CD4-positive, alpha-beta memory T cell (primary cell): ENCODE results near the gene ARHGAP44. TPM values are rescaled to one million over a fixed set of nuclear protein-coding genes. Genes with fewer than 3 reads are reported as not detected.
A peak's percentile ranks its signal among the peaks of the same experiment; 100 is the strongest.

Source experiments
- CTCF ChIA-PET: fragments of 350-600 bp; sonication (Branson Sonifier 250); formaldehyde crosslinking; loops from one replicate; lab custom pipeline; 2021; ENCODE audit warnings: inconsistent platforms; ENCODE audit not compliant: partially characterized antibody; lab: Charles Lee
- POLR2A ChIA-PET: fragments of 350-600 bp; sonication (Branson Sonifier 250); formaldehyde crosslinking; loops from one replicate; lab custom pipeline; 2021; ENCODE audit not compliant: partially characterized antibody; lab: Charles Lee
- DNase-seq, 5 donors: peaks; one replicate each; pipeline versions ENCODE4 v3.0.0 to v3.0.0-alpha.2; 2020 to 2022; ENCODE audit warnings: mixed read lengths in 1 of 5
- H3K27ac ChIP-seq: one replicate; pipeline ENCODE4 v1.7.0; 2013; ENCODE audit warnings: low read depth, low read length
- H3K27me3 ChIP-seq: 2 replicates; pipeline ENCODE4 v1.7.0; 2013; ENCODE audit warnings: mild to moderate bottlenecking, low read length, moderate library complexity; ENCODE audit not compliant: insufficient read depth
- H3K36me3 ChIP-seq: 2 replicates; pipeline ENCODE4 v1.7.0; 2013; ENCODE audit warnings: mild to moderate bottlenecking, low read length, moderate library complexity; ENCODE audit not compliant: insufficient read depth
- H3K4me1 ChIP-seq: 2 replicates; pipeline ENCODE4 v1.7.0; 2013; ENCODE audit warnings: mild to moderate bottlenecking, low read length, moderate library complexity; ENCODE audit not compliant: insufficient read depth
- H3K4me3 ChIP-seq, 2 donors: one replicate each; pipeline ENCODE4 v1.7.0; 2013; ENCODE audit warnings: low read length in 2 of 2, mild to moderate bottlenecking in 1 of 2
- H3K9me3 ChIP-seq, 2 donors: one replicate each; pipeline ENCODE4 v1.7.0; 2013; ENCODE audit warnings: low read length in 2 of 2, control low read depth in 1 of 2; ENCODE audit not compliant: control insufficient read depth in 1 of 2
- H3K27ac Mint-ChIP-seq, 7 donors: one replicate each; pipeline ENCODE4 v1.8.0; 2020 to 2021; ENCODE audit warnings: mixed read lengths in 7 of 7, mild to moderate bottlenecking in 6 of 7, inconsistent platforms in 3 of 7, moderate library complexity in 3 of 7
- H3K27me3 Mint-ChIP-seq, 2 donors: one replicate each; pipeline ENCODE4 v1.8.0; 2020 to 2021; ENCODE audit warnings: mixed read lengths in 2 of 2
- H3K36me3 Mint-ChIP-seq, 2 donors: one replicate each; pipeline ENCODE4 v1.8.0; 2020 to 2021; ENCODE audit warnings: mixed read lengths in 2 of 2, inconsistent platforms in 1 of 2, mild to moderate bottlenecking in 1 of 2
- H3K4me1 Mint-ChIP-seq, 4 donors: one replicate each; pipeline ENCODE4 v1.8.0; 2020 to 2021; ENCODE audit warnings: mixed read lengths in 4 of 4, mild to moderate bottlenecking in 1 of 4
- H3K4me3 Mint-ChIP-seq, 8 donors: one replicate each; pipeline ENCODE4 v1.8.0; 2020 to 2021; ENCODE audit warnings: mixed read lengths in 8 of 8, mild to moderate bottlenecking in 7 of 8, moderate library complexity in 6 of 8, inconsistent platforms in 3 of 8
- H3K9me3 Mint-ChIP-seq, 8 donors: one replicate each; pipeline ENCODE4 v1.8.0; 2020 to 2021; ENCODE audit warnings: mixed read lengths in 8 of 8, mild to moderate bottlenecking in 5 of 8, inconsistent platforms in 3 of 8, moderate library complexity in 1 of 8
- intact Hi-C: fragments of 100-400 bp; cut with micrococcal nuclease; formaldehyde crosslinking; loops from one replicate; pipeline ENCODE4 v1.15.1; 2023
- polyA plus RNA-seq, 2 donors: library from polyadenylated mRNA; unstranded; fragments of 300-500 nt; fragmentation: Illumina TruSeq; gene quantifications; one replicate each; pipeline ENCODE4 v1.2.3, GENCODE V29; 2021
- total RNA-seq, 2 experiments: library from RNA; stranded (reverse); gene quantifications; one replicate each; pipeline ENCODE4 v1.2.3, GENCODE V29; 2021

ARHGAP44 gene
- total and polyA plus RNA-seq, 4 experiments from 2014 or later = 0.07 TPM; not detected in 3

DNA sequence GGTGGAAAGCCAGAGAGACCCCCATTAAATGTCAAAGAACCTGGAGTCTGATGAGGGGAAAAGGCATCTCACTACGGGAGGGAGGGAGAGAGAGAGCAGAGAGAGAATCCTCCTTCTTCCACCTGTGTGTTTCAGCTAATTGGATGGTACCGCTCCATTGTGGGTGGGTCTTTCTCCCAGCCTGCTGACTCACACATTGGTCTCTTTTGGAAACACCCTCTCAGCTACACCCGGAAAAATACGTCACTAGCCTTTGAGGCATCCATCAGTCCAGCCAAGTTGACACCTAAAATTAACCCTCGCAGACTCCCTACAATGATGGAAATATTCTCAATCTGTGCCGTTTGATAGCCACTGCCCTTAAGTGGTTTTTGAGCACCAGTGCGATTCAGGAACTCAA, 128.1 kb downstream of the ARHGAP44 start:
- no peak overlapping the region for H3K27ac Mint-ChIP-seq
- POLR2A ChIA-PET = no interaction called here
- no peaks in the 10 kb centered on the region for H3K9me3 ChIP-seq
- H3K4me1 Mint-ChIP-seq = no peaks in the 10 kb centered on the region
- peaks cover 0 to 1% of the 10 kb centered on the region in 2 donors for H3K27me3 Mint-ChIP-seq
- no peak overlapping the region for H3K4me3 ChIP-seq
- CTCF ChIA-PET = no interaction called here
- H3K27ac ChIP-seq = no peak overlapping the region
- DNase-seq = no peak
- H3K27me3 ChIP-seq = no peaks in the 10 kb centered on the region
- H3K4me3 Mint-ChIP-seq = no peak overlapping the region
- H3K9me3 Mint-ChIP-seq = peaks cover 0 to 2% (median 0%) of the 10 kb centered on the region in 8 donors
- H3K4me1 ChIP-seq = no peaks in the 10 kb centered on the region
- no peaks in the 10 kb centered on the region for H3K36me3 Mint-ChIP-seq
- intact Hi-C loops = no loop called here
- H3K36me3 ChIP-seq = no peaks in the 10 kb centered on the region

DNA sequence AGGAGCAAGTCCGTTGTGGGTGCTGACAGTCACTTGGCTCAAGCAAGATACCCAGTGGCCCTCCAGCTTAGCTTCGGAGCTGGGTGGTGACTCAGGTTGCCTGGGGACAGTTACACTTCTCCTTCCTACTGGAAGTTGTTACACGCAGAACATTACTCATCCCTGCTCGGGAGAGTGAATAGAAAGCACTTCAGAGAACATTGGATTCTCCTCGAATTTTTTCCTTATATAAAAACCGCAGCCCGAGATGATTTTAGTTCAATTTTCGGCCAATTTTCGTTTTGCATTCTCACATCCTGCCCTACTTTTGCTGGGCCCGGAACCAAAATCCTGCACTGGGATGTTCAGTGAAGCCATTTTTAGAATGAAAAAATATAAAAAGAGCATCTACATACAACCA, 128.8 kb downstream of the ARHGAP44 start:
- Mint-ChIP-seq H3K9me3 (no peaks in the 10 kb centered on the region), H3K4me3 (no peak overlapping the region), H3K4me1 (no peaks in the 10 kb centered on the region), H3K36me3 (no peaks in the 10 kb centered on the region), H3K27me3 (peaks cover 0 to 1% of the 10 kb centered on the region in 2 donors), H3K27ac (no peak overlapping the region)
- no peak for DNase-seq
- H3K27ac ChIP-seq = no peak overlapping the region
- CTCF ChIA-PET = no interaction called here
- no peaks in the 10 kb centered on the region for H3K9me3 ChIP-seq
- H3K4me3 ChIP-seq = no peak overlapping the region
- H3K36me3 ChIP-seq = no peaks in the 10 kb centered on the region
- intact Hi-C loops = no loop called here
- H3K4me1 ChIP-seq = no peaks in the 10 kb centered on the region
- H3K27me3 ChIP-seq = no peaks in the 10 kb centered on the region
- POLR2A ChIA-PET = no interaction called here

DNA sequence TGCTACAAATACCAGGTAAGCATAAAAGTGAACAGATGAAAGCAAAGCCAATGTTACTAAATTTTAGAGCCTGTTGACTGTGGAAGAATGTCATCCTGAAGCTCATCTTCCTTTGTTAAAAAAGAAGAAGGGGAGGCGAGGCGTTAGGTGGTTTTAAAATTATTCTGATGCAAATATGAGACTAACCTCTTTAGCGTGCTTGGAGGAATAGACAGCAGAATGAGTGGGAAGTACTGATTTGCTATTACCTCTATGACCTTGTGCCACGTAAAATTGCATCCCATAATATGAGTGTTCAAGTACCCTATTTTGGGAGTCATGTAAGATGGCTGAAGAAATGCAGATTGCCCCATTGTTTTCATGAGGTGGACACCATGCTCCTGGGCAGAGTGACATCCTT, 132.8 kb downstream of the ARHGAP44 start:
- Histone ChIP-seq H3K4me1 (no peaks in the 10 kb centered on the region), H3K27me3 (no peaks in the 10 kb centered on the region), H3K36me3 (no peaks in the 10 kb centered on the region), H3K4me3 (no peak overlapping the region), H3K9me3 (no peaks in the 10 kb centered on the region), H3K27ac (no peak overlapping the region)
- Mint-ChIP-seq H3K9me3 (no peaks in the 10 kb centered on the region), H3K36me3 (no peaks in the 10 kb centered on the region), H3K27me3 (peaks cover 0 to 2% of the 10 kb centered on the region in 2 donors), H3K4me3 (no peak overlapping the region), H3K4me1 (no peaks in the 10 kb centered on the region), H3K27ac (no peak overlapping the region)
- DNase-seq = no peak
- intact Hi-C loops = no loop called here
- POLR2A ChIA-PET = no interaction called here
- CTCF ChIA-PET = no interaction called here

DNA sequence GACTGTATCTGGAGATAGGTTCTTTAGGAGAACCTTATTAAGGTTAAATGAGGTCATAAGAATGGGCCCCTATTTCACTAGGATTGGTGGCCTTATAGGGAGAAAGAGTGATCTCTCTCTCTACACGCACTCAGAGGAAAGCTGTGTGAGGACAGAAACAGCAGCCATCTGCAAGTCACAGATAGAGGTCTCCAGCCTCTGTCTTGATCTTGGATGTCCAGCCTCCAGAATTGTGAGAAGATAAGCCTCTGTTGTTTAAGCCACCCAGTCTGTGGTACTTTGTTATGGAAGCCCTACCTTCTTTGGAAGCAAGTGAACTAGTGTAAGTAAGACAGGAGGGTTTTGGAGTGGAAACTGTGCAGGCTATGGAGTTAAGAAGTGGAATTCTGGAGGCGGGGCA, 135.3 kb downstream of the ARHGAP44 start:
- no peaks in the 10 kb centered on the region for H3K36me3 ChIP-seq
- H3K4me3 Mint-ChIP-seq = no peak overlapping the region
- no peaks in the 10 kb centered on the region for H3K27me3 ChIP-seq
- no peaks in the 10 kb centered on the region for H3K4me1 Mint-ChIP-seq
- no peaks in the 10 kb centered on the region for H3K9me3 ChIP-seq
- no peaks in the 10 kb centered on the region for H3K4me1 ChIP-seq
- no peak for DNase-seq
- no peak overlapping the region for H3K27ac Mint-ChIP-seq
- H3K27ac ChIP-seq = no peak overlapping the region
- no peak overlapping the region for H3K4me3 ChIP-seq
- H3K27me3 Mint-ChIP-seq = peaks cover 0 to 2% of the 10 kb centered on the region in 2 donors
- H3K36me3 Mint-ChIP-seq = no peaks in the 10 kb centered on the region
- no peaks in the 10 kb centered on the region for H3K9me3 Mint-ChIP-seq
- CTCF ChIA-PET = no interaction called here
- POLR2A ChIA-PET = no interaction called here
- intact Hi-C loops = no loop called here

DNA sequence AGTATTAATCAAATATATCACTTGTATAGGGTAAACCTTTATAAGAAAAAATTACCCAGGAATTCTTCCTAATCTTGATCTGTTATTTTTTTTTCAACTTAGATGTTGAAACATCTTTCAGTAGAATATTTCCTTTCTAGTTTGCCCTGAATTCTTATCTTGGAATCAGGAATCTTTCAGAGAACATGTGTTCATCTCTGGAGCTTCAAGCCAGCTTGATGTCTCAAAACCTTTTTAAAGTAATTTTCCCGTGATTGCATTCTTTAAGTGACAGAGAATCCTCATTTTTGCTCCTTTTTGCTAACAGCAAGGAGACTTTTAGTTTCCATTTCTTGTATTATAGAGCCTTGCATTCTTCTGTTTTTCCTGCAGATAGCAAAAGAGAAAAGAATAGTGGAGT, 137.7 kb downstream of the ARHGAP44 start:
- peaks cover 0 to 2% of the 10 kb centered on the region in 2 donors for H3K27me3 Mint-ChIP-seq
- no peaks in the 10 kb centered on the region for H3K9me3 Mint-ChIP-seq
- no peak overlapping the region for H3K4me3 Mint-ChIP-seq
- Histone ChIP-seq H3K4me3 (no peak overlapping the region), H3K36me3 (no peaks in the 10 kb centered on the region), H3K27me3 (no peaks in the 10 kb centered on the region), H3K9me3 (no peaks in the 10 kb centered on the region), H3K27ac (no peak overlapping the region), H3K4me1 (no peaks in the 10 kb centered on the region)
- DNase-seq = no peak
- intact Hi-C loops = no loop called here
- no peaks in the 10 kb centered on the region for H3K4me1 Mint-ChIP-seq
- peak overlapping the region in 1 of 7 donors; percentile 68 for H3K27ac Mint-ChIP-seq
- CTCF ChIA-PET = no interaction called here
- POLR2A ChIA-PET = no interaction called here
- H3K36me3 Mint-ChIP-seq = no peaks in the 10 kb centered on the region

DNA sequence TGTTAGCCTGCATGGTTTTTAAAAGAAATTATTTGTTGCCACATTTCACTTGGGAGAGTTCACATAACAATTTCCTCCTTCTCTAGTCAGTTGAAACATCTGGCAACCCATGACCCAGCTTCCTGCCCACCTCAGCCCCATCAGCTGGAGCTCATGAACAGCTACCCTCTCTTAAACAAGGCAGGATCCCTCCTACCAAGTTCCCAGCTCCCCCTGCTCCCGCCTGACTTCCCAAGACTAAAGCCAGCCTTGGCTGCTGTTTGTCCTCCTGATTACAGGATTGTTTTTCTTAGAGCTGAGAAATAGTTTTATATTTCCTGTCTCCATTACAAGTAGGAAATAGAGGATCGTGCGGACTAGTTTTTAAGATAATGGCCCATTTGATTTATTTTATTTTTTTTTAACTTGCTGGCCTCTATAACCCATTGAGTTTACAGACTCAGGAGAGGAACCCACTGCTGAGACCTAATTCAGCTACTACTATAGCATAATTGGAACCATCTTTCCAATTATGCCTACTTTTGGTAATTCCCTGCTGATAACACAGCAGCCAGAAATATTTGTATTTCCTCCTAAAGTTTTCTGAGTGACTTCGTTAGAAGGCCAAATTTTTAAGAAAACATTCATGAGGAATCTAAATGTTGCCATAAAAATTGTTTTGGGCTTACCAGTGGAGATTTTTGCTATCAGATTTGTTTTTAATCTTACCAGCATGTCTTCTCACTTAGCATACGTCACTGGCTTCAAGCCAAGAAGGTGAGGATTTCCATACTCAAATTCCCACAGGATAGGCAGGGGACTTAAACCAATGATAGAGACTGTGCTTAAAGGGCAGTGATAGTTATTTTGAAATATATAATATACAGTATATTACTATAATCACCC, 138.5 kb downstream of the ARHGAP44 start:
- Mint-ChIP-seq H3K4me1 (no peaks in the 10 kb centered on the region), H3K4me3 (no peak overlapping the region), H3K36me3 (no peaks in the 10 kb centered on the region), H3K9me3 (no peaks in the 10 kb centered on the region), H3K27me3 (peaks cover 2% of the 10 kb centered on the region in 2 donors), H3K27ac (no peak overlapping the region)
- Histone ChIP-seq H3K27ac (no peak overlapping the region), H3K27me3 (no peaks in the 10 kb centered on the region), H3K9me3 (no peaks in the 10 kb centered on the region), H3K36me3 (no peaks in the 10 kb centered on the region), H3K4me3 (no peak overlapping the region), H3K4me1 (no peaks in the 10 kb centered on the region)
- ChIA-PET CTCF (no interaction called here), POLR2A (no interaction called here)
- no peak for DNase-seq
- intact Hi-C loops = no loop called here

DNA sequence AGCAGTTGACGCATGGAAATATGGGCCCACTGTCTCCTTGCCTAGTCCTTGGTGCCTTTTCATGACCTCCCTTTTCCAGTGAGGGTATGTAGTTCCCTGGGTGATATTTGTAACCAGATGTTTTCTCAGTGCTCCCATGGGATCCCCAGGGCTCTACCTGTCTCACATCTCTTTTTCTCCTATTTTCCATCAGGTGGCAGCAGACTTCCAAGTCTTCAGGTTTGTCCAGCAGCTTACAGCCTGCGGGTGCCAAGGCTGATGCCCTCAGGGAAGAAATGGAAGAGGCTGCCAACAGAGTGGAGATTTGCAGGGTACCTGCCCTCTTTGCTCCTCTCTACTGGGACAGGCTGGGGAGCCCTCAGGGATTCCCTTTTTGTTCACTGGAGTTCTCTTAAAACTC, 139.4 kb downstream of the ARHGAP44 start:
- Mint-ChIP-seq H3K36me3 (no peaks in the 10 kb centered on the region), H3K9me3 (no peaks in the 10 kb centered on the region), H3K4me3 (no peak overlapping the region), H3K27me3 (peaks cover 2% of the 10 kb centered on the region in 2 donors), H3K4me1 (no peaks in the 10 kb centered on the region), H3K27ac (no peak overlapping the region)
- no peak for DNase-seq
- H3K27me3 ChIP-seq = no peaks in the 10 kb centered on the region
- no peaks in the 10 kb centered on the region for H3K4me1 ChIP-seq
- ChIA-PET POLR2A (no interaction called here), CTCF (no interaction called here)
- H3K36me3 ChIP-seq = no peaks in the 10 kb centered on the region
- H3K4me3 ChIP-seq = no peak overlapping the region
- H3K9me3 ChIP-seq = no peaks in the 10 kb centered on the region
- H3K27ac ChIP-seq = no peak overlapping the region
- intact Hi-C loops = no loop called here
